Right forelimb (tissue), 1 donor: ENCODE data around the gene ASH1L.
"Not testable (repeated sequence)": the region's sequence is repeated elsewhere in the genome, so short reads cannot be mapped to it uniquely, and the experiment has no call there.

ENCODE experiments used
- DNase-seq: peaks from one replicate; pipeline ENCODE4 v3.0.0-alpha.2; 2018

Gene ASH1L

GRCh38 chr1:155561779-155562580 lies 623 bp downstream of the ASH1L start:
- DNase-seq = not testable (repeated sequence)

GRCh38 chr1:155555915-155556314 lies 6.7 kb downstream of the ASH1L start:
- DNase-seq = no peak

GRCh38 chr1:155553349-155553748 lies 9.3 kb downstream of the ASH1L start:
- DNase-seq = no peak

- DNase-seq = no peak
Measured at GRCh38 chr1:155548706-155549105, 13.9 kb downstream of the ASH1L start.

- DNase-seq = no peak
Measured at GRCh38 chr1:155540000-155540874, 22.4 kb downstream of the ASH1L start.

- DNase-seq = no peak
Measured at GRCh38 chr1:155537193-155537592, 25.4 kb downstream of the ASH1L start.

- no peak for DNase-seq
Measured at GRCh38 chr1:155531624-155532023, 31.0 kb downstream of the ASH1L start.

GRCh38 chr1:155529929-155530328 lies 32.7 kb downstream of the ASH1L start:
- DNase-seq = no peak

- no peak for DNase-seq
Measured at GRCh38 chr1:155529109-155529508, 33.5 kb downstream of the ASH1L start.

- no peak for DNase-seq
Measured at GRCh38 chr1:155527677-155528076, 34.9 kb downstream of the ASH1L start.

GRCh38 chr1:155526356-155526755 lies 36.2 kb downstream of the ASH1L start:
- no peak for DNase-seq

- DNase-seq = no peak
Measured at GRCh38 chr1:155522069-155522468, 40.5 kb downstream of the ASH1L start.

- no peak for DNase-seq
Measured at GRCh38 chr1:155518484-155518883, 44.1 kb downstream of the ASH1L start.

- DNase-seq = no peak
Measured at GRCh38 chr1:155514582-155515187, 47.9 kb downstream of the ASH1L start.

- DNase-seq = no peak
Measured at GRCh38 chr1:155513300-155513916, 49.2 kb downstream of the ASH1L start.

GRCh38 chr1:155511385-155511784 lies 51.2 kb downstream of the ASH1L start:
- DNase-seq = not testable (repeated sequence)

GRCh38 chr1:155509064-155509463 lies 53.5 kb downstream of the ASH1L start:
- DNase-seq = no peak

GRCh38 chr1:155507945-155508344 lies 54.7 kb downstream of the ASH1L start:
- DNase-seq = no peak

- DNase-seq = not testable (repeated sequence)
Measured at GRCh38 chr1:155505963-155506362, 56.6 kb downstream of the ASH1L start.

- DNase-seq = no peak
Measured at GRCh38 chr1:155504207-155504606, 58.4 kb downstream of the ASH1L start.

- DNase-seq = no peak
Measured at GRCh38 chr1:155499953-155500639, 62.5 kb downstream of the ASH1L start.

GRCh38 chr1:155499263-155499662 lies 63.3 kb downstream of the ASH1L start:
- DNase-seq = no peak
